Fibroblast of the aortic adventitia (primary cell): Measurements from ENCODE around the gene CDK11B. TPM values are rescaled to one million over a fixed set of nuclear protein-coding genes. Genes with fewer than 3 reads are reported as not detected.
"Not testable (repeated sequence)": the region's sequence is repeated elsewhere in the genome, so short reads cannot be mapped to it uniquely, and the experiment has no call there.

ENCODE experiments used
- DNase-seq: peaks from one replicate; pipeline ENCODE4 v3.0.0-alpha.2; 2010; ENCODE audit warnings: low read depth
- H3K4me3 ChIP-seq: 2 replicates; pipeline ENCODE4 v1.5.1; 2011; ENCODE audit warnings: low read depth, mild to moderate bottlenecking, control low read depth, low read length, moderate library complexity
- total RNA-seq: library from RNA; depleted of rRNA; stranded (reverse); fragments of >200 nt; gene quantifications from 2 replicates; pipeline ENCODE4 v1.2.3, GENCODE V29; 2012; ENCODE audit warnings: low replicate concordance
- TF ChIP-seq, protein P1 (sequence below): IDR thresholded peaks from 2 replicates; pipeline ENCODE4 v1.5.1; 2011; ENCODE audit warnings: mild to moderate bottlenecking, low read length, control low read depth, inconsistent platforms; ENCODE audit not compliant: insufficient read depth

Gene CDK11B
- total RNA-seq, 1 donor: 10.5 TPM

DNA sequence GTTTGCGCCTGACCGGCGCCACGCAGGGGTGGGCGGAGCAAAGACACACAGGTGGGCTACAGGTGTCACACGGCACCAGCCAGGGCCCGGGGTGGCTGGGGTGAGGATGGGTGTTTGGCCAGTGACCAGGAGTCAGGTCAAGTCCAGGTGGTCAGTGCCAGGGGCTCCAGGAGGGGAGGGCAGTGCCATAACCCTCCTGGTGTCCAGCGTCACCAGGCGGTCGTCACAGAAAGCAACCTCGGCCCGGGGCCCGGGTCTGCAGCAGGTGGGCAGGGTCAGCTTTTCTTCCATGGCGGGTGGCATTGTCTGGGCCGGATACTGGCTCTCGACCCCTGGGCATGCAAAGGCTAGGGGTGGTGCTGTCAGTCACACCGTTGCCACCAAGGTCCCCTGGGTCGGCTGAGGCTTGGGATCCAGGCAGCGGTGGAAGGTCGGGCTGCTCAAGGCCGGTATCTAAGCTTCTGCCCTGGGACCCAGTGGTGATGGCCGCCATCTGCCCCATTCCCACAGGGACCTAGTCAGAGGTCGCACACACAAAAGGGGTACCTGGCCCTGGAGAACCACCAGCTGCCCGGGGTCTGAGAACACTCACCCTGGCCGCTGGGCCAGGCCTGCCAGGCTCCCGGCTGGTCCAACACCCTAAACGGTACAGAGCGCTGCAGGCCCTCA is 60.6 kb downstream of the CDK11B start:
- TF ChIP-seq, protein P1, sequence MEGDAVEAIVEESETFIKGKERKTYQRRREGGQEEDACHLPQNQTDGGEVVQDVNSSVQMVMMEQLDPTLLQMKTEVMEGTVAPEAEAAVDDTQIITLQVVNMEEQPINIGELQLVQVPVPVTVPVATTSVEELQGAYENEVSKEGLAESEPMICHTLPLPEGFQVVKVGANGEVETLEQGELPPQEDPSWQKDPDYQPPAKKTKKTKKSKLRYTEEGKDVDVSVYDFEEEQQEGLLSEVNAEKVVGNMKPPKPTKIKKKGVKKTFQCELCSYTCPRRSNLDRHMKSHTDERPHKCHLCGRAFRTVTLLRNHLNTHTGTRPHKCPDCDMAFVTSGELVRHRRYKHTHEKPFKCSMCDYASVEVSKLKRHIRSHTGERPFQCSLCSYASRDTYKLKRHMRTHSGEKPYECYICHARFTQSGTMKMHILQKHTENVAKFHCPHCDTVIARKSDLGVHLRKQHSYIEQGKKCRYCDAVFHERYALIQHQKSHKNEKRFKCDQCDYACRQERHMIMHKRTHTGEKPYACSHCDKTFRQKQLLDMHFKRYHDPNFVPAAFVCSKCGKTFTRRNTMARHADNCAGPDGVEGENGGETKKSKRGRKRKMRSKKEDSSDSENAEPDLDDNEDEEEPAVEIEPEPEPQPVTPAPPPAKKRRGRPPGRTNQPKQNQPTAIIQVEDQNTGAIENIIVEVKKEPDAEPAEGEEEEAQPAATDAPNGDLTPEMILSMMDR: no peak
- no peak overlapping the region for H3K4me3 ChIP-seq
- no peak for DNase-seq

DNA sequence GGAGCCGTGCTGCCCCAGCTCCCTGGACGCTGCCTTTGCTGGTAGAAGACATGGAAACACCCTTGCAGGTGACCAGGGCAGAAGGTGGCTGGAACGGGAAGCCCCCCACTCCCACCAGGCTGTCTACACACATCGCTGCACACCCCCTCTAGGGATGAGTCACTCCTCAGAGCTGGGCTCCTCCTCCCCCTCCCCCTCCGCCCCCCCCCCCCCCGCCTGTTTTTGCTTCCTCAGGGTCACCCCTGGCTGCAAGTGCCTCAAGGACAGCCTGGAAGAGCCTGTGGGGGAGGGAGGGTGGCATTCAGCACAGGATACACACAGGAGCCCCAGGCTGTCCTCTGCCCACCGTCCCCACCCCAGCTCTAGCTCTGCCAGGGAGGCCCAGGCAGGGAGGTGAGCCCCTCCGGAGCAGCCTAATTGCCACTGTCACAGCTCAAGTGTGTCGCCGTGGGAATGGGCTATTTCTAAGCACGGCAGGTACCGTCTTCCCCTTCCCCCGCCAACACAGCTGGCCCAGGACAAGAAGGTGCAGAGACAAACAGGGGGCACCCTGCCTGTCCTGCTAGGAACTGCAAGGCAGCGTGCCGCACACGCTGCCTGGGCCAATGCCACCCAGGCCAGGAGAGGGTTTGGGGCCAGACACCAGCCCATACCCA is 61.4 kb downstream of the CDK11B start:
- TF ChIP-seq, protein P1: peak; percentile 49
- H3K4me3 ChIP-seq: no peak overlapping the region
- DNase-seq: no peak

DNA sequence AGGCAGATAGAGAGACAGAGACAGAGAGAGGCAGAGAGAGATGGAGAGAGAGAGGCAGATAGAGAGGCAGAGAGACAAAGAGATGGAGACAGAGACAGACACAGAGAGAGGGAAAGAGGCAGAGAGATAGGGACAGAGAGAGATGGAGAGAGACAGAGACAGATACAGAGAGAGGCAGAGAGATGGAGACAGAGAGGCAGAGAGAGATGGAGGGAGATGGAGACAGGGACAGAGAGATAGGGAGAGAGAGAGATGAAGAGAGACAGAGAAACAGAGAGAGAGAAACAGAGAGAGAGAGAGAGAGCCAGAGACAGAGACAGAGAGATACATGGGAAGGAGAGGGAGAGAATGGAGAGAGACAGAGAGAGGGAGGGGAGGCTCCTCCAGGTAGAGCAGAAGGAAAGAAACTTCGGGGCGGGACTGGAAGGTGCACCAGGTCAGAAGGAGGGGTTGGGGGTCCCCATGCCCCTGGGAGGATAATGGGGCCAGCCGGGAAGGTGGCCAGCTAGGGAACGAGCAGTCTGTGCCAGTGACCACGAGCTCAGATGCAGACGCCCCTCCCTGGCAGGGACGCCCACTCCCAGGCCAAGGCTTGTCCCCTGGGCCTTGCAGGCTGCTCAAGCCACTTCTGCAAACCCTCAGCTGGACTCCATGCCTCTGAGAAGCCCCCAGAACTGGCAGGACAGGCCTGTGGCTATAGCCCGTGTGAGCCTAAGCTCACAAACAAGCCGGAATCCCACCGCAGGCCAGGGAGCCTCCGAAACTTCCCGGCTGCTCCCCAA is 62.1 kb downstream of the CDK11B start:
- no peak for DNase-seq
- TF ChIP-seq, protein P1: no peak
- H3K4me3 ChIP-seq: no peak overlapping the region

DNA sequence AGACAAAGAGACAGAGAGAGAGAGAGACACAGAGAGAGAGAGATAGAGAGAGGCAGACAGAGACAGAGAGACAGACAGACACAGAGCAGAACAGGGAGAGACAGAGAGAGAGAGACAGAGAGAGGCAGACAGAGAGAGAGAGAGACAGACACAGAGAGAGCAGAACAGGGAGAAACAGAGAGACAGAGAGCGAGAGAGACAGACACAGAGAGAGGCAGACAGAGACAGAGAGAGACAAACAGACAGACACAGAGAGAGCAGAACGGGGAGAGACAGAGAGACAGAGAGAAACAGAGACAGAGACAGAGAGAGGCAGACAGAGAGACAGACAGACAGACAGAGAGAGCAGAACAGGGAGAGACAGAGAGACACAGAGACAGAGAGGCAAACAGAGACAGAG is 63.5 kb downstream of the CDK11B start:
- not testable (repeated sequence) for DNase-seq

DNA sequence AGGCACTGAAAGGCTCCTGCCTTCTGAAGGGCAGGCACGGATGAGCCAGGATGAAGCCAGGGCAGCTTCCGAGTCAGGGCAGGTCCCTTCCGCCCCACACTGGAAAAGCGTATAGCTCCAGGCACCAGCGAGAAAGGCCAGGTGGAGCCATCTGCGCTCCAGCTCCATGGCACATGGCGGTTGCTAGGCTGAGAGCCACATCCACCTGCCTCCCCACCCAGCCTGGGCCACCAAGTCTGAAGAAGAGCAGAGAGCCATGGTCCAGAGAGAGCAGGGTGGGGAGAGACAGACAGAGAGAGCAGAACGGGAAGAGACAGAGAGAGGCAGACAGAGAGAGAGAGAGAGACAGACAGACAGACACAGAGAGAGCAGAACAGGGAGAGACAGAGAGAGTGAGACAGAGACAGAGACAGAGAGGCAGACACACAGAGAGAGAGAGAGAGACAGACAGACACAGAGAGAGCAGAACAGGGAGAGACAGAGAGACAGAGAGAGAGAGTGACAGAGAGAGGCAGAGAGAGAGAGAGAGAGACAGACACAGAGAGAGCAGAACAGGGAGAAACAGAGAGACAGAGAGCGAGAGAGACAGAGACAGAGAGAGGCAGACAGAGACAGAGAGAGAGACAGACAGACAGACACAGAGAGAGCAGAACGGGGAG is 64.1 kb downstream of the CDK11B start:
- TF ChIP-seq, protein P1: no peak

More for the DNA sequence above, 63.5 kb downstream of the CDK11B start:
- H3K4me3 ChIP-seq: not testable (repeated sequence)

DNA sequence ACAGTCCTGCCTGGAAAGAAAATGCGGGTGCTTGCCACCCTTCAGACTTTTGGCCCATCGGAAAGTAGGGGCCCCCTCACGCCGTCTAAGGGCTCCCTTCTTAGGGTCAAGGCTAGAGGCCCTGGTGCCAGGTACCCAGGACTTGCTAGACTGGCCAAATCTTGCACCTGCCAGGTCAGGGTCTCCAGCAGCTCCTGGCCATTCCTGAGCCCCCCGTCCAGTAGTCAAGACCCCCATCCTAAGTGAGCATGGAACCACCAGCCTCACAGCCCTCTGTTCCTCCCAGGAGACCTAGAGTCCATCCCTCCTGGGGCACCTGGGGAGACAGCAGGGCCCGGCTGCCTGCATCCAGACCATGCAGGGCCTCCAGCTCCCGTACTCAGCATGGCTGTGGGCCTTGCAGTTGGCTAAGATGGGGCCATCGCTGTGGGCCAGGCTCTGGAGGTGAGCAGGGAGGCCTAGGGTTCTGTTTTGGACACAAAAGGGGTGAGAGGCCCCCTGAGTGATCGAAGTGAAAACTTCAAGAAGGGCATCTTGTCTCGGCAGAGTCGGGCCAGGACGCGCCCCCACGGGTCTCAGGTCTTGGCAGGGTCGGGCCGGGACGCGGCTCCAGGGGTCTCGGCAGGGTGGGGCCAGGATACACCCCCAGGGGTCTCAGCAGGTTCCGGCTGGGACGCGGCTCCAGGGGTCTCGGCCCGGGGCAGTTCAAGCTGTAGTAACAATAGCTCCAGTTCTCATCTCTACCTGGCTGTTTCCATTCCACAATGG is 64.8 kb downstream of the CDK11B start:
- H3K4me3 ChIP-seq: no peak overlapping the region
- no peak for DNase-seq
- TF ChIP-seq, protein P1: no peak

More for the DNA sequence above, 64.1 kb downstream of the CDK11B start:
- DNase-seq: no peak
- H3K4me3 ChIP-seq: no peak overlapping the region
